Kidney tubule cell (primary cell): ENCODE measurements around the gene PROS1.
A peak's percentile ranks its signal among the peaks of the same experiment; 100 is the strongest.

Source experiments
- DNase-seq: peaks from one replicate; pipeline ENCODE4 v3.0.0-alpha.2; 2018; ENCODE audit warnings: low spot score

Gene PROS1

GRCh38 chr3:93973131-93974126 lies at the start of gene PROS1:
TSS of gene PROS1 (minus strand) at chr3:93973896. CDS start at chr3:93973749, 147 bp downstream.
- peak; percentile 80 for DNase-seq

- no peak for DNase-seq
These were observed 46.6 kb upstream of the PROS1 start for GRCh38 chr3:94020293-94020692.

GRCh38 chr3:94019659-94020058 lies 46.0 kb upstream of the PROS1 start:
- DNase-seq: no peak

- no peak for DNase-seq
These were observed 41.3 kb upstream of the PROS1 start for GRCh38 chr3:94015025-94015424.

GRCh38 chr3:94012185-94012584 lies 38.5 kb upstream of the PROS1 start:
- no peak for DNase-seq

GRCh38 chr3:94011233-94011711 lies 37.6 kb upstream of the PROS1 start:
- no peak for DNase-seq

- no peak for DNase-seq
These were observed 35.9 kb upstream of the PROS1 start for GRCh38 chr3:94009608-94010007.

- no peak for DNase-seq
These were observed 34.6 kb upstream of the PROS1 start for GRCh38 chr3:94008253-94008652.

GRCh38 chr3:94004301-94004910 lies 30.7 kb upstream of the PROS1 start:
- DNase-seq: peak; percentile 68

GRCh38 chr3:94001827-94002495 lies 28.3 kb upstream of the PROS1 start:
- no peak for DNase-seq

- no peak for DNase-seq
These were observed 27.5 kb upstream of the PROS1 start for GRCh38 chr3:94001191-94001590.

- no peak for DNase-seq
These were observed 20.4 kb upstream of the PROS1 start for GRCh38 chr3:93994056-93994455.

- no peak for DNase-seq
These were observed 18.5 kb upstream of the PROS1 start for GRCh38 chr3:93992207-93992606.

GRCh38 chr3:93991631-93992030 lies 17.9 kb upstream of the PROS1 start:
- DNase-seq: no peak

GRCh38 chr3:93989241-93989640 lies 15.5 kb upstream of the PROS1 start:
- no peak for DNase-seq

- no peak for DNase-seq
These were observed 15.1 kb upstream of the PROS1 start for GRCh38 chr3:93988764-93989163.

GRCh38 chr3:93988283-93988682 lies 14.6 kb upstream of the PROS1 start:
- no peak for DNase-seq

- no peak for DNase-seq
These were observed 10.9 kb upstream of the PROS1 start for GRCh38 chr3:93984618-93985017.

GRCh38 chr3:93983408-93983807 lies 9.7 kb upstream of the PROS1 start:
- no peak for DNase-seq

- no peak for DNase-seq
These were observed 8.0 kb upstream of the PROS1 start for GRCh38 chr3:93981649-93982048.

GRCh38 chr3:93979850-93980676 lies 6.4 kb upstream of the PROS1 start, which contains the start of gene ARL13B:
TSS of gene ARL13B (plus strand) at chr3:93980155. CDS start at chr3:93980424, 269 bp downstream.
- DNase-seq: peak; percentile 99

- no peak for DNase-seq
These were observed 3.7 kb downstream of the PROS1 start for GRCh38 chr3:93969997-93970396.
